ENCODE results near the gene OR4C3. TPM values are rescaled to one million over a fixed set of nuclear protein-coding genes. Genes with fewer than 3 reads are reported as not detected.
"Not testable (repeated sequence)": the region's sequence is repeated elsewhere in the genome, so short reads cannot be mapped to it uniquely, and the experiment has no call there.

OR4C3 gene
- polyA plus RNA-seq, 1 donor from 2014 or later: not detected

DNA sequence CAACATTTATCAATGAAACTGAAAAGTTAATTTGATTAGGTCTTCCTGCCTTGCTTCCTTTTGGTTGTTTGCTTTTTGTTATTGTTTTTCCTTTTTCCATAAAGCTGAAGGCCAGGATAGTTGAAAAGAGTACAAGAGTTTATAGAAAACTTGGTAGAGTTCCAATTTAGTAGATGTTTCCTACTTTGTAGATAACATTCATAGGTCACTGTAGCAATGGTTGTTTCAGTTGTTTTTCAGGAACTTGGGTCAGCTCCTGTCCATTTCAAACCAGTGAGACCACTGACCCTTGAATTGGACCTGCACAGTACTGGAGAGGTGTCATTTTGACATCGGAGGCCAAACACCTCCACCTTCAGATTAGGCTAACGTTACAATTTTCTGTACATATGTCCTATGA lies 4.9 kb upstream of the OR4C3 start:
- not testable (repeated sequence) for H4K20me1 ChIP-seq (ENCODE audit: insufficient read depth); H3K27me3 ChIP-seq (ENCODE audit: insufficient read depth, low read depth, low read length); H3K4me3 ChIP-seq (ENCODE audit: low read length); H3K27ac ChIP-seq (ENCODE audit: low read length); H3K9me2 ChIP-seq (ENCODE audit: insufficient read depth, low read length); H3F3A ChIP-seq (ENCODE audit: insufficient read depth, low read length, poor library complexity, severe bottlenecking); H2AFZ ChIP-seq (ENCODE audit: low read depth, low read length); H3K9me3 ChIP-seq (ENCODE audit: low read length); H3K36me3 ChIP-seq (ENCODE audit: insufficient read depth, low read length); H3K9ac ChIP-seq (ENCODE audit: low read length); H3K4me2 ChIP-seq (ENCODE audit: low read length); H3K79me2 ChIP-seq (replicated peaks; ENCODE audit: insufficient read depth, low read length)

DNA sequence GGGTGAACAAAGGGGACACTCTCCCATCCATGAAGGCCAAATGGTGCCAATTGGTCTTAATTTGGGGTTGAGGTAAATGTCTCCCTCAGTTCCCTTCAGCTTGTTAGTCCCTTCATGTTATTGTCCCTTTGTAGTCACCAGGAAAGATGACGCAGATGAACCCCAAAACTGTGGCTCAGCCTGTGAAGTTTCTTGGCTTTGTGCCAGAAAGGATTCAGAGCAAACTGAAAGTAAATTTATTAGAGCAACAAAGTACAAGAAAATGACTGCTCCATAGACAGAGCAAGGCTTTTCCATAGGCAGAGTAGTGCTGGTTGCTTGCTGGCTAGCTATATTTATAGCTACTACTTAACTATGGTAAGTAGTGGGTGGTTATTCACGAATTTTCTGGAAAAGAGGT lies 16.7 kb downstream of the OR4C3 start:
- H3K79me2 ChIP-seq (replicated peaks; ENCODE audit: insufficient read depth, low read length): no peaks in the 10 kb centered on the region
- H3K27me3 ChIP-seq (ENCODE audit: insufficient read depth, low read depth, low read length): no peaks in the 10 kb centered on the region
- H3F3A ChIP-seq (ENCODE audit: insufficient read depth, low read length, poor library complexity, severe bottlenecking): no peaks in the 10 kb centered on the region
- no peak overlapping the region for H3K4me2 ChIP-seq (ENCODE audit: low read length)
- H2AFZ ChIP-seq (ENCODE audit: low read depth, low read length): no peak overlapping the region
- H3K36me3 ChIP-seq (ENCODE audit: insufficient read depth, low read length): no peaks in the 10 kb centered on the region
- no peaks in the 10 kb centered on the region for H3K9me3 ChIP-seq (ENCODE audit: low read length)
- no peak overlapping the region for H3K9ac ChIP-seq (ENCODE audit: low read length)
- H3K27ac ChIP-seq (ENCODE audit: low read length): no peak overlapping the region
- no peak for TF ChIP-seq MXI1 (conservative IDR thresholded peaks at IDR 0.05; ENCODE audit: poor library complexity, severe bottlenecking)
- TF ChIP-seq EP300 (conservative IDR thresholded peaks at IDR 0.05; ENCODE audit: poor library complexity, severe bottlenecking): no peak
- TF ChIP-seq SMC3 (conservative IDR thresholded peaks at IDR 0.05; ENCODE audit: poor library complexity): no peak
- TF ChIP-seq, protein P1, sequence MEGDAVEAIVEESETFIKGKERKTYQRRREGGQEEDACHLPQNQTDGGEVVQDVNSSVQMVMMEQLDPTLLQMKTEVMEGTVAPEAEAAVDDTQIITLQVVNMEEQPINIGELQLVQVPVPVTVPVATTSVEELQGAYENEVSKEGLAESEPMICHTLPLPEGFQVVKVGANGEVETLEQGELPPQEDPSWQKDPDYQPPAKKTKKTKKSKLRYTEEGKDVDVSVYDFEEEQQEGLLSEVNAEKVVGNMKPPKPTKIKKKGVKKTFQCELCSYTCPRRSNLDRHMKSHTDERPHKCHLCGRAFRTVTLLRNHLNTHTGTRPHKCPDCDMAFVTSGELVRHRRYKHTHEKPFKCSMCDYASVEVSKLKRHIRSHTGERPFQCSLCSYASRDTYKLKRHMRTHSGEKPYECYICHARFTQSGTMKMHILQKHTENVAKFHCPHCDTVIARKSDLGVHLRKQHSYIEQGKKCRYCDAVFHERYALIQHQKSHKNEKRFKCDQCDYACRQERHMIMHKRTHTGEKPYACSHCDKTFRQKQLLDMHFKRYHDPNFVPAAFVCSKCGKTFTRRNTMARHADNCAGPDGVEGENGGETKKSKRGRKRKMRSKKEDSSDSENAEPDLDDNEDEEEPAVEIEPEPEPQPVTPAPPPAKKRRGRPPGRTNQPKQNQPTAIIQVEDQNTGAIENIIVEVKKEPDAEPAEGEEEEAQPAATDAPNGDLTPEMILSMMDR (IDR thresholded peaks at IDR 0.05; ENCODE audit: poor library complexity, severe bottlenecking): no peak
- TF ChIP-seq POLR2AphosphoS5 (IDR thresholded peaks at IDR 0.05): no peak
- no peak for TF ChIP-seq EZH2 (IDR thresholded peaks at IDR 0.05; ENCODE audit: borderline replicate concordance, insufficient read depth, low read length, poor library complexity, severe bottlenecking)
- no peaks in the 10 kb centered on the region for H3K9me2 ChIP-seq (ENCODE audit: insufficient read depth, low read length)
- H4K20me1 ChIP-seq (ENCODE audit: insufficient read depth): no peaks in the 10 kb centered on the region
- no peak overlapping the region for H3K4me3 ChIP-seq (ENCODE audit: low read length)

DNA sequence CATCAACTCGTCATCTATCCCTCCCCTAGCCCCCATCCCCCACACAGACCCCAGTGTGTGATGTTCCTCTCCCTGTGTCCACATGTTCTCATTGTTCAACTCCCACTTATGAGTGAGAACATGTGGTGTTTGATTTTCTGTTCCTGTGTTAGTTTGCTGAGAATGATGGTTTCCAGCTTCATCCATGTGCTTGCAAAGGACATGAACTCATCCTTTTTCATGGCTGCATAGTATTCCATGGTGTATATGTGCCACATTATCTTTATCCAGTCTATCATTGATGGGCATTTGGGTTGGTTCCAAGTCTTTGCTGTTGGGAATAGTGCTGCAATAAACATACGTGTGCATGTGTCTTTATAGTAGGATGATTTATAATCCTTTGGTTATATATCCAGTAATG lies 17.8 kb downstream of the OR4C3 start:
- not testable (repeated sequence) for H3K9ac ChIP-seq (ENCODE audit: low read length); H3K27me3 ChIP-seq (ENCODE audit: insufficient read depth, low read depth, low read length); H3K4me2 ChIP-seq (ENCODE audit: low read length); H3F3A ChIP-seq (ENCODE audit: insufficient read depth, low read length, poor library complexity, severe bottlenecking); H2AFZ ChIP-seq (ENCODE audit: low read depth, low read length); H3K9me3 ChIP-seq (ENCODE audit: low read length); H4K20me1 ChIP-seq (ENCODE audit: insufficient read depth); H3K36me3 ChIP-seq (ENCODE audit: insufficient read depth, low read length); H3K27ac ChIP-seq (ENCODE audit: low read length); H3K9me2 ChIP-seq (ENCODE audit: insufficient read depth, low read length); H3K4me3 ChIP-seq (ENCODE audit: low read length); H3K79me2 ChIP-seq (replicated peaks; ENCODE audit: insufficient read depth, low read length)

DNA sequence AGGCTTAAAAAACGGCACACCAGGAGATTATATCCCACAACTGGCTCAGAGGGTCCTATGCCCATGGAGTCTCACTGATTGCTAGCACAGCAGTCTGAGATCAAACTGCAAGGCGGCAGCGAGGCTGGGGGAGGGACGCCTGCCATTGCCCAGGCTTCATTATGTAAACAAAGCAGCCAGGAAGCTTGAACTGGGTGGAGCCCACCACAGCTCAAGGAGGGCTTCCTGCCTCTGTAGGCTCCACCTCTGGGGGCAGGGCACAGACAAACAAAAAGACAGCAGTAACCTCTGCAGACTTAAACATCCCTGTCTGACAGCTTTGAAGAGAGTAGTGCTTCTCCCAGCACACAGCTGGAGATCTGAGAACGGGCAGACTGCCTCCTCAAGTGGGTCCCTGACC lies 21.6 kb downstream of the OR4C3 start:
- not testable (repeated sequence) for H3K27ac ChIP-seq (ENCODE audit: low read length); H3F3A ChIP-seq (ENCODE audit: insufficient read depth, low read length, poor library complexity, severe bottlenecking); H2AFZ ChIP-seq (ENCODE audit: low read depth, low read length); H3K9ac ChIP-seq (ENCODE audit: low read length); H3K36me3 ChIP-seq (ENCODE audit: insufficient read depth, low read length); H4K20me1 ChIP-seq (ENCODE audit: insufficient read depth); H3K4me3 ChIP-seq (ENCODE audit: low read length); H3K27me3 ChIP-seq (ENCODE audit: insufficient read depth, low read depth, low read length); H3K4me2 ChIP-seq (ENCODE audit: low read length); H3K79me2 ChIP-seq (replicated peaks; ENCODE audit: insufficient read depth, low read length); H3K9me3 ChIP-seq (ENCODE audit: low read length); H3K9me2 ChIP-seq (ENCODE audit: insufficient read depth, low read length)

Measured in neural cell (in vitro differentiated cells).